Stimulated activated CD4-positive, alpha-beta T cell treated with anti-CD3 and anti-CD28 coated beads, Interleukin-1b, Interleukin-23, amount 100 ng/mL, for 4 hours (primary cell): Measurements from ENCODE around the gene SLC7A7.
"Not testable (repeated sequence)": the region's sequence is repeated elsewhere in the genome, so short reads cannot be mapped to it uniquely, and the experiment has no call there.

Source experiments
- DNase-seq, 2 donors: peaks; one replicate each; pipeline ENCODE4 v3.0.0-alpha.2; 2020; ENCODE audit warnings: low read depth in 2 of 2

SLC7A7 gene

DNA sequence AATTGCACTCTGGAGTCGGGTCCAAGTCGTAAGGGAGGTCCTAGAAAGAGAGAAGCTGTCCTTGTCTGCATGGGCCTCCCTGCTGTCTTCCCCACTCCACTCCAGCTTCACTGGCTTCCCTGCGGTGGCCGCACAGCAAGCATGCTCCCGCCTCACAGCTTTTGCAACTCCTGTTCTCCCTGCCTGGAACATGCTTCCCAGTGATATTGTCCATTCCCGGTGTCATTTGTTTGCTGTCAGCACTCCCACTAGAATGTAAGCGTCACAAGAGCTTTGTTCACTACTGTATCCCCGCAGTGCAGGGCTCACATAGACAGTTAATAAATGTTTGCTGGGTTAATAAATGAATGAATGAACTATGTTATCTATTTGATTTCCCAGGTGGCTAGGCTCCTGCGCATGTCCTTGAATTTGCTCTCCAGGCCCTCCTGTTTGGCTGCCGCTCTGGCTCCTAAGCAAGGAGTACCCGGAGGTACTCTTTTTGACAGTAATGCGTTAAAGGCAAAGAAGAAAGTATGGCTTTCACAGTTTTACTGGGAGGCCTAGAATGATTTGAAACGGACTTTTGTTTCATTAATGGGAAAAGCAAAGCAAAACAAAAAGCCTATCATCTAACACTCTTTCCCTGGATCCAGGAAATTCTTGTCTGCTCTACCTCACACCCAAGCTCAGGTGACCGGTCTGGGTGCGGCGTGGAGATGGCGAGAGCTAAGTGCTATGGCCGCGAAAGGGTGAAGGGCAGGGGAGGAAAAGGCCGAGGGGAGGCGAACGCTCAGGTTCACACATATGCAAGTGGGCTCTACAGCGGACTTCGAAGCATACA, 6.2 kb upstream of the SLC7A7 start:
- DNase-seq: no peak

DNA sequence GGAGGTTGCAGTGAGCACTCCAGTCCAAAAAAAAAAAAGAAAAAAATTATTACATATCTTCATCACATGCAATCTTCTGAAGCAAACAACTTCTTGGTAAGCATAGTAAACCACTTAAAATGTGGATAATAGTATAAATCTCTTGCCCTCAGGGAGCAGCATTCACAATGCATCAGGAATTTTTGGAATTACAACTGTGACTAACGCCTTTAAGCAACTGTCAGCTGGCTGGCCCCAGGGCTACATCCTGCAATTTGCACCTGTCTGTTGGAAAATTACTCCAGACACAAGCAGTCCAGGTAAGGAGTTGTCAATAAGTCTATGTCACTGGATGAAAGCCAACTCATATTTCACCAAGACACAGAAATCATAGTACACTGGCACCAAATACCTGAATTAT, 5.5 kb upstream of the SLC7A7 start:
- no peak for DNase-seq

DNA sequence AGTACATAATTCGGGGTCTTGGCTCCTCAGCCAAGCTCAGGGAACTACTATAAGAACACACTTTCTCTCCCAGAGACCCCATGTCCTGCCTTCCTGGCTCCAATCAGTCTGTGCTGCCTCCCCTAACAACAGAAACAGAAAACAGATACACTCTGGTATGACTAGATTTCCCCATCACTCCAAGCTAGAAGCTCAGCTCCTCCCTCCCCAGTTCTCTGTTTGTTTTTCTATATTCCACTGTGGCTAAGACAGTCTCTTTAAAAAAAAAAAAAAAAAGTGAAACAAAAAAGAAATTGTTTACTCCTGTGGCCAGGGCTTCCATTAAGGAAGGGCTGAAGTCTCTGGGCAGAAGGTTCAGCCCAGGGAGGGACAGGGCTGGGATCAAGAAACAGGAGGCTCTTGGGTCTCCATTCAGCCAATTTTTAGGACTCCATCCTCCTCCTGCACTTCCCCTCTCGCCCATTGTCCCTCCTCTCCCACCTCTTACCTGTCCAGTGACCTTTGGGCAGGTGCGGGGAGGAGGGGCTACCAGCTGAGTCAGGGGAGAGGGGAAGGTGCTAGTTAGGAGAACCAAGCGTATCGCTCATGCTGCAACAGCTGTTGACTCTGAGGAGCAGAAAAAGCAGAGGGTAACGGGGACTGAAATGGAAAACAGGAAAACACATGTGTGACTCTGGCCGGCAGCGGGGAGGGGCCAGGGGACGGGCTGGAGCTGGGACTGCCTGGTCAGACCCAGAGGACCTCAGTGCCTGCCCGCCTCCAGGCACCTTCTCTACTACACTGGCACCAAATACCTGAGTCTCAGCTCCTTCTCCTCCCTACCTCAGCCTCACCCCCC, 4.1 kb upstream of the SLC7A7 start:
- DNase-seq: no peak

- no peak for DNase-seq
Measured at GRCh38 chr14:22814373-22814772, 862 bp downstream of the SLC7A7 start.

- no peak for DNase-seq
Measured at GRCh38 chr14:22813145-22813544, 2.1 kb downstream of the SLC7A7 start.

DNA sequence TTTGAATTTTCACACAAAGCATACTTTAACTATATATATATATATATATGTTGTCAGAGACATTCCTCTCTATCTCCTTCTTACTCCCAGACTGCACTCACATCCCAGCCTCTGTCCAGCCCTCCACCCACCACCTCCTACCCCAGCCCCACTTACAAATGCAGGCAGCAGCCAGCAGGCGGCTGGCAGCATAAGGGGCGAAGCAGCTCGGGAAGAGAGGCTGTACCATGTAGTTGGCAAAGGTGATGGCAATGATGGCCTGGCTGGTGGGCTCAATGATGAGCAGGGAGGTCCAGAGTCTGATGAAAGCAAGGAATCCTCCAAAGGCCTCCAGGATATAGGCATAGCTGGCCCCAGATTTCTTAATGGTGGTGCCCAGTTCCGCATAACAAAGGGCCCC, 2.5 kb downstream of the SLC7A7 start:
- no peak for DNase-seq

GRCh38 chr14:22811722-22812121, 3.5 kb downstream of the SLC7A7 start:
- no peak for DNase-seq

- no peak for DNase-seq
Measured at GRCh38 chr14:22808388-22809209, 6.6 kb downstream of the SLC7A7 start.

GRCh38 chr14:22807432-22808087, 7.7 kb downstream of the SLC7A7 start:
- no peak for DNase-seq

DNA sequence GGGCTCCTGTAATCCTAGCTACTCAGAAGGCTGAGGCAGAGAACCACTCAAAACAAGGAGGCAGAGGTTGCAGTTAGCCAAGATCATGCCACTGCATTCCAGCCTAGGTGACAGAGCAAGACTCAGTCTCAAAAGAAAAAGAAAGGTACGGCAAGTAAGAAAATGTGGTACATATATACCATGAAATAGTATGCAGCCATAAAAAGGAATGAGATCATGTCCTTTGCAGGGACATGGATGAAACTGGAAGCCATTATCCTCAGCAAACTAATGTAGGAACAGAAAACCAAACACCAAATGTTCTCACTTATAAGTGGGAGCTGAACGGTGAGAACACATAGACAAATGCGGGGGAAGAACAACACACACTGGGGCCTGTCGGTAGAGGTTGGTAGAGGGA, 10.0 kb downstream of the SLC7A7 start:
- not testable (repeated sequence) for DNase-seq

- DNase-seq: no peak
Measured at GRCh38 chr14:22803687-22803974, 11.6 kb downstream of the SLC7A7 start.

- DNase-seq: no peak
Measured at GRCh38 chr14:22802860-22803686, 12.2 kb downstream of the SLC7A7 start.

- no peak for DNase-seq
Measured at GRCh38 chr14:22801716-22802115, 13.5 kb downstream of the SLC7A7 start.

- no peak for DNase-seq
Measured at GRCh38 chr14:22800346-22800745, 14.9 kb downstream of the SLC7A7 start.

DNA sequence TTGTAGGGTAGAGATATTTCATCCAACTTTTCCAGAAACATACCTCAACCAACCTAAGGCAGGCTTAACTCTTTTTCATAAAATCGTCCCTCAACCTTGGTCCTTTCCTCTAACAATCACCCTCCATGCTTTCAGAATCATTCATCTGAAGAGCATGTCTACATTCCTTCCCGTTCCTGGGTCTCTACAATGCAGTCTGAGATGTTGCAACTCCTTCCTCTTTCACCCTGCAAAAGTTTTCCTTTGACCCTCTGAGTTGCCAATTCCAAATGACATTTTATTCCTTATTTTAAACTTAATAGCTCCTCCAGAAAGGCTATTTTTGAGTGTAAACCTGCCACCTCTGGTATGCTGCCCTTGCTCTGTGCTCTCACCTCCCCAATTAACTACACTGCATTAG, 16.7 kb downstream of the SLC7A7 start:
- DNase-seq: no peak

DNA sequence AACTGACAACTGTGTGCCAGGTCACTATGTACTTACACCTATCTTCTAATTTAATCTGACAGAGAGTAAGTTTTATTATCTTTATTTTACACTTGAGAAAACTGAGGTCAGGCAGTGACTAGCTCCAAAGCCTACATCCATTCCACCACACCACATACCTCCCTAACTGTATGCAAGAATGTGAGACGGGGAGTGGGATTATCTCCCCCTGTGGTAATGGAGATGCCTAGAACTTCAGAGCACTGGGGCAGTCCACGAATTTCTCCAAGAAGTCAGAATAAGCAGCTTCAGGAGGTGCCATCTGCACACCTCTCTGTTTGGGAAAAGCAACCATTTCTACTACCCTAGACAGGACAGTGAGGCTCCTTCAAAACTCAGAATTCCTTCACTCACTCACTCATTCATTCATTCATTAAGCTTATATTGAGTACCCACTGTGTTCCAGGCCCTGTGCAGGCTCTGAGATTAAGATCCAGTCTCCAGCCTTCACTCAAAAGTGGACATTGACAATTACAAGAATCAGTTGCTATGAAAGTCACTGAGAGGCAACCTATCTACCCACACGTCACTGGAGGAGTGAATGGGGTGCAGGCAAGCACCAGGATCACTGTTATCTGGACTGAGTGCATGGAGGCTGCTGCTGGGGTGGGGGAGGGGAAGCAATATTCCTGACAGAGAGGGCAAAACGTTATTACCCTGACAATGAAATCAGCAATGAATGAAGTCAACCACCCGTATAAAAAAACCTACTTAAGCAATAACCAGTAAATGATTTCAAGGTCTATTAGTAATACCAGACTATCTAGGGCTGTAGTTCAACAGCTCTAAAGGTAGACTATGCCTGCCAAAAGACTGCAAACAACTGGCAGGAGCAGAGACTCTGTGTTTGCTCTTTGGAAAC, 18.0 kb downstream of the SLC7A7 start:
- no peak for DNase-seq

DNA sequence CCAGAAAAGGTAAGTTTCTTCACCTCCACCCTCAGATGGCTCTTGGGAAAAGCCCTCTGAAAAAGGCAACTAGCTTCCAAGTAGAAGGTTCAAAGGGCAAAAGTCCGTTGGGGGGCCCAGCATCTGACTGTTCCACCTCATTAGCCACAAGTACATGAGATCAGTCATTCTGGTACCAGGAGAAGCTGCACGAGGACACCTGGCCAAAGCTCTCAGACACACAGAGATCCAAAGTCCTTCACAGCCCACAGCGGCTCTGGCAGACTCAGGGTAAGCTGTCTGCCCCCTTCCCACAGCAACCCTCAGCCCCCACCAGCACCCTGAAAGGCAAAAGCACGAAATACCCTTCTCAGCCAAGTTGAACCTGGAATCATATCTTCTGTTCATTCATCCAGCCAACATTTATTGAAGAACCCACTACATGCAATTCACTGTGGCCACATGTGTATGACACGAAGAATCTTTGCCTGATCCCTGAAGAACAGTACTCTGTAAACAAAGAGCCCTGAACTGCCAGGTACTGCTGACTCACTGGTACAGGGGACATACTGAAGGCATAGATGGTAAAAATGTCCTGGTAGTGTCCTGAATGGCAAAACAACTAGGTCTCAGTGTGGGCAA, 19.0 kb downstream of the SLC7A7 start:
- DNase-seq: no peak

GRCh38 chr14:22794551-22794951, 20.7 kb downstream of the SLC7A7 start:
- no peak for DNase-seq

- DNase-seq: no peak
Measured at GRCh38 chr14:22793976-22794375, 21.3 kb downstream of the SLC7A7 start.
